ENCODE data around the gene WNK1. TPM values are rescaled to one million over a fixed set of nuclear protein-coding genes. Genes with fewer than 3 reads are reported as not detected.
"Not testable (repeated sequence)": the region's sequence is repeated elsewhere in the genome, so short reads cannot be mapped to it uniquely, and the experiment has no call there.

Gene WNK1
- total RNA-seq, 1 donor from 2014 or later = 112 TPM

- no peak for DNase-seq (ENCODE audit: extremely low read depth, low read depth, low spot score)
Measured at GRCh38 chr12:905261-906031, 153.1 kb downstream of the WNK1 start.

GRCh38 chr12:906062-906585 is 153.7 kb downstream of the WNK1 start:
- DNase-seq (ENCODE audit: extremely low read depth, low read depth, low spot score) = no peak

- DNase-seq (ENCODE audit: extremely low read depth, low read depth, low spot score) = no peak
Measured at GRCh38 chr12:907413-908185, 155.2 kb downstream of the WNK1 start.

- DNase-seq (ENCODE audit: extremely low read depth, low read depth, low spot score) = no peak
Measured at GRCh38 chr12:909861-910260, 157.5 kb downstream of the WNK1 start.

GRCh38 chr12:910416-910815 is 158.0 kb downstream of the WNK1 start:
- DNase-seq (ENCODE audit: extremely low read depth, low read depth, low spot score) = no peak

GRCh38 chr12:911191-911826 is 158.9 kb downstream of the WNK1 start:
- no peak for DNase-seq (ENCODE audit: extremely low read depth, low read depth, low spot score)

- no peak for DNase-seq (ENCODE audit: extremely low read depth, low read depth, low spot score)
Measured at GRCh38 chr12:912466-913235, 160.3 kb downstream of the WNK1 start.

GRCh38 chr12:913919-914698 is 161.7 kb downstream of the WNK1 start:
- DNase-seq (ENCODE audit: extremely low read depth, low read depth, low spot score) = no peak

GRCh38 chr12:915090-915489 is 162.7 kb downstream of the WNK1 start:
- no peak for DNase-seq (ENCODE audit: extremely low read depth, low read depth, low spot score)

- DNase-seq (ENCODE audit: extremely low read depth, low read depth, low spot score) = no peak
Measured at GRCh38 chr12:916240-916639, 163.9 kb downstream of the WNK1 start.

GRCh38 chr12:916712-917445 is 164.5 kb downstream of the WNK1 start:
- no peak for DNase-seq (ENCODE audit: extremely low read depth, low read depth, low spot score)

- DNase-seq (ENCODE audit: extremely low read depth, low read depth, low spot score) = no peak
Measured at GRCh38 chr12:920676-921075, 168.3 kb downstream of the WNK1 start.

- no peak for DNase-seq (ENCODE audit: extremely low read depth, low read depth, low spot score)
Measured at GRCh38 chr12:922285-922684, 169.9 kb downstream of the WNK1 start.

- DNase-seq (ENCODE audit: extremely low read depth, low read depth, low spot score) = no peak
Measured at GRCh38 chr12:926641-927040, 174.3 kb downstream of the WNK1 start.

GRCh38 chr12:931060-931459 is 178.7 kb downstream of the WNK1 start:
- DNase-seq (ENCODE audit: extremely low read depth, low read depth, low spot score) = no peak

- no peak for DNase-seq (ENCODE audit: extremely low read depth, low read depth, low spot score)
Measured at GRCh38 chr12:931591-931990, 179.2 kb downstream of the WNK1 start.

- DNase-seq (ENCODE audit: extremely low read depth, low read depth, low spot score) = not testable (repeated sequence)
Measured at GRCh38 chr12:935891-936290, 183.5 kb downstream of the WNK1 start.

- no peak for DNase-seq (ENCODE audit: extremely low read depth, low read depth, low spot score)
Measured at GRCh38 chr12:936377-937345, 184.3 kb downstream of the WNK1 start.

Data from glomerular endothelial cell (primary cell).